Fibroblast of pulmonary artery (primary cell): ENCODE data around the gene OR2J1.
"Not testable (repeated sequence)": the region's sequence is repeated elsewhere in the genome, so short reads cannot be mapped to it uniquely, and the experiment has no call there.

Experiments
- DNase-seq: peaks from one replicate; pipeline ENCODE4 v3.0.0-alpha.2; 2010; ENCODE audit warnings: low read depth
- H3K4me3 ChIP-seq: replicated peaks from 2 replicates; pipeline ENCODE4 v1.5.1; 2011; ENCODE audit warnings: low read depth, mild to moderate bottlenecking, control low read depth, low read length, moderate library complexity
- CTCF ChIP-seq: IDR thresholded peaks from 2 replicates; pipeline ENCODE4 v1.5.1; 2011; ENCODE audit warnings: mild to moderate bottlenecking, control low read depth, low read length, inconsistent platforms; ENCODE audit errors: missing control alignments

The OR2J1 gene

GRCh38 chr6:29130644-29131043 is 31.4 kb downstream of the OR2J1 start:
- no peak for DNase-seq
- TF ChIP-seq CTCF: no peak

GRCh38 chr6:29131691-29132090 is 32.4 kb downstream of the OR2J1 start:
- DNase-seq: no peak
- H3K4me3 ChIP-seq: no peak overlapping the region
- TF ChIP-seq CTCF: no peak

More at GRCh38 chr6:29130644-29131043, 31.4 kb downstream of the OR2J1 start:
- H3K4me3 ChIP-seq: no peak overlapping the region

- no peak overlapping the region for H3K4me3 ChIP-seq
- DNase-seq: no peak
- TF ChIP-seq CTCF: no peak
Measured at GRCh38 chr6:29137724-29138123, 38.4 kb downstream of the OR2J1 start.

GRCh38 chr6:29141606-29142005 is 42.3 kb downstream of the OR2J1 start:
- no peak overlapping the region for H3K4me3 ChIP-seq
- DNase-seq: no peak
- TF ChIP-seq CTCF: no peak

- no peak for DNase-seq
- no peak overlapping the region for H3K4me3 ChIP-seq
- no peak for TF ChIP-seq CTCF
Measured at GRCh38 chr6:29142309-29142708, 43.0 kb downstream of the OR2J1 start.

GRCh38 chr6:29146179-29146578 is 46.9 kb downstream of the OR2J1 start:
- no peak for DNase-seq
- TF ChIP-seq CTCF: no peak
- no peak overlapping the region for H3K4me3 ChIP-seq

- TF ChIP-seq CTCF: no peak
- no peak overlapping the region for H3K4me3 ChIP-seq
- no peak for DNase-seq
Measured at GRCh38 chr6:29147074-29147473, 47.8 kb downstream of the OR2J1 start.

GRCh38 chr6:29149444-29149843 is 50.2 kb downstream of the OR2J1 start:
- H3K4me3 ChIP-seq, DNase-seq: not testable (repeated sequence)
